ENCODE data around the gene ADAP1. TPM values are rescaled to one million over a fixed set of nuclear protein-coding genes. Genes with fewer than 3 reads are reported as not detected.

The ADAP1 gene
- polyA plus RNA-seq, 3 donors = 49.1 to 117 (median 72.2) TPM

GRCh38 chr7:914521-915194 lies 39.8 kb downstream of the ADAP1 start:
- peaks cover 50% of the 10 kb centered on the region for H3K79me2 ChIP-seq (ENCODE audit: insufficient read depth, low read length)
- H3K9me3 Mint-ChIP-seq = peaks cover 0 to 7% (median 0%) of the 10 kb centered on the region in 7 donors
- H3K9me3 ChIP-seq (replicated peaks in 1 of 2; ENCODE audit: control insufficient read depth in 1 of 2, insufficient read depth in 1 of 2, low read length in 2 of 2) = no peaks in the 10 kb centered on the region
- 97% methylated on average over 16 of the region's 16 CpGs for WGBS (ENCODE audit: insufficient coverage)
- H3K4me1 Mint-ChIP-seq = peaks cover 60% of the 10 kb centered on the region
- no peak overlapping the region for H3K27ac Mint-ChIP-seq
- H3K9ac ChIP-seq (ENCODE audit: insufficient read depth, low read length, poor library complexity, severe bottlenecking) = no peak overlapping the region
- intact Hi-C loops (cut with micrococcal nuclease) = loop anchor here in 1 of 2 donors (1.0 kb wide), 1 partner anchor 8 kb away; no protein-coding TSS in a partner anchor
- H3K27ac ChIP-seq (ENCODE audit: low read depth in 1 of 2, low read length in 2 of 2) = peak overlapping the region; percentile 6 to 32
- H3K4me1 ChIP-seq (ENCODE audit: control insufficient read depth in 1 of 2, insufficient read depth in 2 of 2, low read length in 2 of 2) = peaks cover 53 to 75% of the 10 kb centered on the region in 2 donors
- H3K4me3 ChIP-seq (replicated peaks in 1 of 3; ENCODE audit: low read depth in 2 of 3, low read length in 3 of 3) = no peak overlapping the region
- no peak for DNase-seq
- H3K4me3 Mint-ChIP-seq = no peak overlapping the region
- peaks cover 0 to 3% (median 0%) of the 10 kb centered on the region in 3 donors for H3K27me3 Mint-ChIP-seq (ENCODE audit: low read depth in 3 of 3)
- no peak overlapping the region for H3K4me2 ChIP-seq (replicated peaks; ENCODE audit: extremely low read depth, low read length, poor library complexity, severe bottlenecking)
- TF ChIP-seq, protein P1, sequence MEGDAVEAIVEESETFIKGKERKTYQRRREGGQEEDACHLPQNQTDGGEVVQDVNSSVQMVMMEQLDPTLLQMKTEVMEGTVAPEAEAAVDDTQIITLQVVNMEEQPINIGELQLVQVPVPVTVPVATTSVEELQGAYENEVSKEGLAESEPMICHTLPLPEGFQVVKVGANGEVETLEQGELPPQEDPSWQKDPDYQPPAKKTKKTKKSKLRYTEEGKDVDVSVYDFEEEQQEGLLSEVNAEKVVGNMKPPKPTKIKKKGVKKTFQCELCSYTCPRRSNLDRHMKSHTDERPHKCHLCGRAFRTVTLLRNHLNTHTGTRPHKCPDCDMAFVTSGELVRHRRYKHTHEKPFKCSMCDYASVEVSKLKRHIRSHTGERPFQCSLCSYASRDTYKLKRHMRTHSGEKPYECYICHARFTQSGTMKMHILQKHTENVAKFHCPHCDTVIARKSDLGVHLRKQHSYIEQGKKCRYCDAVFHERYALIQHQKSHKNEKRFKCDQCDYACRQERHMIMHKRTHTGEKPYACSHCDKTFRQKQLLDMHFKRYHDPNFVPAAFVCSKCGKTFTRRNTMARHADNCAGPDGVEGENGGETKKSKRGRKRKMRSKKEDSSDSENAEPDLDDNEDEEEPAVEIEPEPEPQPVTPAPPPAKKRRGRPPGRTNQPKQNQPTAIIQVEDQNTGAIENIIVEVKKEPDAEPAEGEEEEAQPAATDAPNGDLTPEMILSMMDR (IDR thresholded peaks at IDR 0.05) = no peak
- peaks cover 38% of the 10 kb centered on the region for H4K20me1 ChIP-seq (ENCODE audit: insufficient read depth, low read length)
- H3K36me3 ChIP-seq (replicated peaks in 1 of 2; ENCODE audit: control insufficient read depth in 1 of 2, insufficient read depth in 2 of 2, low read length in 2 of 2) = peaks cover 23 to 31% of the 10 kb centered on the region in 2 donors
- peaks cover 42 to 50% of the 10 kb centered on the region in 2 donors for H3K36me3 Mint-ChIP-seq
- no peaks in the 10 kb centered on the region for H3K27me3 ChIP-seq (ENCODE audit: control insufficient read depth in 2 of 2, insufficient read depth in 2 of 2, low read length in 2 of 2)
- H2AFZ ChIP-seq (ENCODE audit: insufficient read depth, low read depth, low read length, poor library complexity, severe bottlenecking) = no peak overlapping the region

- Mint-ChIP-seq H3K27ac (peak overlapping the region in 6 of 7 donors; percentile 41 to 87 (median 73)), H3K9me3 (peaks cover 0 to 7% (median 0%) of the 10 kb centered on the region in 7 donors), H3K36me3 (peaks cover 37 to 44% of the 10 kb centered on the region in 2 donors), H3K4me3 (no peak overlapping the region), H3K4me1 (peaks cover 57% of the 10 kb centered on the region), H3K27me3 (ENCODE audit: low read depth in 3 of 3) (peaks cover 0 to 3% (median 0%) of the 10 kb centered on the region in 3 donors)
- H3K27ac ChIP-seq (ENCODE audit: low read depth in 1 of 2, low read length in 2 of 2) = peak overlapping the region; percentile 6 to 32
- H3K4me1 ChIP-seq (ENCODE audit: control insufficient read depth in 1 of 2, insufficient read depth in 2 of 2, low read length in 2 of 2) = peaks cover 57 to 76% of the 10 kb centered on the region in 2 donors
- H4K20me1 ChIP-seq (ENCODE audit: insufficient read depth, low read length) = peaks cover 41% of the 10 kb centered on the region
- no peak overlapping the region for H3K4me3 ChIP-seq (replicated peaks in 1 of 3; ENCODE audit: low read depth in 2 of 3, low read length in 3 of 3)
- H2AFZ ChIP-seq (ENCODE audit: insufficient read depth, low read depth, low read length, poor library complexity, severe bottlenecking) = no peak overlapping the region
- intact Hi-C loops (cut with micrococcal nuclease) = loop anchor here in 1 of 2 donors (1.0 kb wide), 1 partner anchor 8 kb away; no protein-coding TSS in a partner anchor
- WGBS (ENCODE audit: insufficient coverage) = 48% methylated on average over 13 of the region's 31 CpGs
- no peak overlapping the region for H3K9ac ChIP-seq (ENCODE audit: insufficient read depth, low read length, poor library complexity, severe bottlenecking)
- H3K79me2 ChIP-seq (ENCODE audit: insufficient read depth, low read length) = peaks cover 48% of the 10 kb centered on the region
- H3K4me2 ChIP-seq (replicated peaks; ENCODE audit: extremely low read depth, low read length, poor library complexity, severe bottlenecking) = no peak overlapping the region
- H3K36me3 ChIP-seq (replicated peaks in 1 of 2; ENCODE audit: control insufficient read depth in 1 of 2, insufficient read depth in 2 of 2, low read length in 2 of 2) = peaks cover 18 to 25% of the 10 kb centered on the region in 2 donors
- no peaks in the 10 kb centered on the region for H3K27me3 ChIP-seq (ENCODE audit: control insufficient read depth in 2 of 2, insufficient read depth in 2 of 2, low read length in 2 of 2)
- no peak for DNase-seq
- no peaks in the 10 kb centered on the region for H3K9me3 ChIP-seq (replicated peaks in 1 of 2; ENCODE audit: control insufficient read depth in 1 of 2, insufficient read depth in 1 of 2, low read length in 2 of 2)
- TF ChIP-seq, protein P1 (IDR thresholded peaks at IDR 0.05) = no peak
Measured at GRCh38 chr7:913736-914520, 40.6 kb downstream of the ADAP1 start.
